Measurements from ENCODE around the gene HAVCR2. TPM values are rescaled to one million over a fixed set of nuclear protein-coding genes. Genes with fewer than 3 reads are reported as not detected.

The HAVCR2 gene
- total and polyA plus RNA-seq, 10 of the 15 experiments (the other 5 are each of a cell fraction or from before 2014, with no cell fraction given), result 5.2 to 7.5 (median 6.9) TPM

- H3K27me3 ChIP-seq (replicated peaks in 1 of 2; ENCODE audit: control insufficient read depth in 2 of 2, insufficient read depth in 2 of 2, low read length in 1 of 2), result no peaks in the 10 kb centered on the region
- in situ Hi-C loops (cut with MboI) (no loop called here), intact Hi-C loops (cut with micrococcal nuclease; ENCODE audit: unreplicated experiment) (no loop called here)
- no peaks in the 10 kb centered on the region for H3K79me2 ChIP-seq (ENCODE audit: control insufficient read depth, insufficient read depth, low read length)
- no peak overlapping the region for H3K4me3 ChIP-seq
- no peak overlapping the region for H3K4me2 ChIP-seq (ENCODE audit: control insufficient read depth, insufficient read depth)
- no peak overlapping the region for H2AFZ ChIP-seq (ENCODE audit: control insufficient read depth, low read depth, low read length)
- RAD21 ChIA-PET (ENCODE audit: unreplicated experiment), result no interaction called here
- H3K36me3 ChIP-seq (ENCODE audit: control insufficient read depth in 2 of 2, insufficient read depth in 2 of 2, low read length in 1 of 2), result no peaks in the 10 kb centered on the region
- no peak for DNase-seq (ENCODE audit: low read depth, low spot score)
- H3K9me3 ChIP-seq (replicated peaks; ENCODE audit: control insufficient read depth, insufficient read depth, low read length), result no peaks in the 10 kb centered on the region
- no peak for FAIRE-seq
- CTCF ChIA-PET, result no interaction called here
- ATAC-seq, result no peak
- no TSS peak for BruUV-seq (replicated peaks)
- WGBS (ENCODE audit: insufficient coverage, insufficient replicate concordance, low lambda C conversion rate, missing lambda C conversion rate), result 90% methylated on average over 2 of the region's 2 CpGs
- TF ChIP-seq POLR2AphosphoS2 (IDR thresholded peaks at IDR 0.05; ENCODE audit: low read depth, low read length), result no peak
- no peak for TF ChIP-seq CBFB (IDR thresholded peaks at IDR 0.05; ENCODE audit: low read depth)
- no peak for TF ChIP-seq NBN (IDR thresholded peaks at IDR 0.05)
- TF ChIP-seq ZNF207 (IDR thresholded peaks at IDR 0.05; ENCODE audit: borderline replicate concordance), result no peak
- TF ChIP-seq NR2F1 (conservative IDR thresholded peaks at IDR 0.05), result no peak
- no peak for TF ChIP-seq RAD21 (IDR thresholded peaks at IDR 0.05; ENCODE audit: insufficient read depth, low read depth, low read length)
- no peaks in the 10 kb centered on the region for H3K4me1 ChIP-seq (ENCODE audit: control insufficient read depth, insufficient read depth, low read length)
- SMC1A ChIA-PET (ENCODE audit: uncharacterized antibody, unreplicated experiment), result no interaction called here
- no peak overlapping the region for H3K27ac ChIP-seq (ENCODE audit: control insufficient read depth, insufficient read depth)
- no peaks in the 10 kb centered on the region for H4K20me1 ChIP-seq (ENCODE audit: control insufficient read depth, insufficient read depth)
- H3K9ac ChIP-seq (ENCODE audit: control insufficient read depth, insufficient read depth, low read length), result no peak overlapping the region
- POLR2A ChIA-PET, result no interaction called here
Measured at GRCh38 chr5:157066080-157066479, 42.8 kb downstream of the HAVCR2 start.

GRCh38 chr5:157063776-157064430 lies 44.9 kb downstream of the HAVCR2 start:
- intact Hi-C loops (cut with micrococcal nuclease; ENCODE audit: unreplicated experiment) (no loop called here), in situ Hi-C loops (cut with MboI) (no loop called here)
- no peak overlapping the region for H3K27ac ChIP-seq (ENCODE audit: control insufficient read depth, insufficient read depth)
- ChIA-PET RAD21 (ENCODE audit: unreplicated experiment) (no interaction called here), CTCF (no interaction called here), POLR2A (no interaction called here), SMC1A (ENCODE audit: uncharacterized antibody, unreplicated experiment) (interaction anchor here (1.3 kb wide), 1 partner anchor 68 kb away, joined by 4 read pairs; no protein-coding TSS in a partner anchor)
- H3K4me3 ChIP-seq, result no peak overlapping the region
- H3K4me2 ChIP-seq (ENCODE audit: control insufficient read depth, insufficient read depth), result no peak overlapping the region
- WGBS (ENCODE audit: insufficient coverage, insufficient replicate concordance, low lambda C conversion rate, missing lambda C conversion rate), result 65% methylated on average over 4 of the region's 4 CpGs
- FAIRE-seq (no peak), ATAC-seq (no peak), DNase-seq (ENCODE audit: low read depth, low spot score) (no peak)
- no peak overlapping the region for H3K9ac ChIP-seq (ENCODE audit: control insufficient read depth, insufficient read depth, low read length)
- BruUV-seq (replicated peaks), result no TSS peak
- H3K27me3 ChIP-seq (replicated peaks in 1 of 2; ENCODE audit: control insufficient read depth in 2 of 2, insufficient read depth in 2 of 2, low read length in 1 of 2), result no peaks in the 10 kb centered on the region
- no peaks in the 10 kb centered on the region for H4K20me1 ChIP-seq (ENCODE audit: control insufficient read depth, insufficient read depth)
- H2AFZ ChIP-seq (ENCODE audit: control insufficient read depth, low read depth, low read length), result no peak overlapping the region
- H3K4me1 ChIP-seq (ENCODE audit: control insufficient read depth, insufficient read depth, low read length), result no peaks in the 10 kb centered on the region
- H3K9me3 ChIP-seq (replicated peaks; ENCODE audit: control insufficient read depth, insufficient read depth, low read length), result no peaks in the 10 kb centered on the region
- no peaks in the 10 kb centered on the region for H3K36me3 ChIP-seq (ENCODE audit: control insufficient read depth in 2 of 2, insufficient read depth in 2 of 2, low read length in 1 of 2)
- no peaks in the 10 kb centered on the region for H3K79me2 ChIP-seq (ENCODE audit: control insufficient read depth, insufficient read depth, low read length)
- no peak for TF ChIP-seq POLR2AphosphoS2 (IDR thresholded peaks at IDR 0.05; ENCODE audit: low read depth, low read length)
- no peak for TF ChIP-seq E4F1 (IDR thresholded peaks at IDR 0.05; ENCODE audit: borderline replicate concordance, partially characterized antibody)
- TF ChIP-seq ZBTB11 (CRISPR knock-in tag; IDR thresholded peaks at IDR 0.05), result no peak
- no peak for TF ChIP-seq POU2F2 (IDR thresholded peaks at IDR 0.05; ENCODE audit: borderline replicate concordance, low read depth, low read length)
- no peak for TF ChIP-seq SIN3A (IDR thresholded peaks at IDR 0.05; ENCODE audit: low read depth, low read length)
- TF ChIP-seq ASH2L (IDR thresholded peaks at IDR 0.05; ENCODE audit: borderline replicate concordance, low read depth), result no peak
- no peak for TF ChIP-seq TAF1 (IDR thresholded peaks at IDR 0.05; ENCODE audit: borderline replicate concordance, low read depth, low read length)

All from GM12878 (cell line).